Cerebellar nuclear complex (tissue), 1 donor: ENCODE data around the gene MTOR.
"Not testable (repeated sequence)": the region's sequence is repeated elsewhere in the genome, so short reads cannot be mapped to it uniquely, and the experiment has no call there.

Source experiments
- DNase-seq, 2 experiments: peaks; one replicate each; lab custom pipeline; 2025; lab: John Stamatoyannopoulos, UW

The MTOR gene

GRCh38 chr1:11107599-11107998 lies 154.8 kb downstream of the MTOR start:
- no peak for DNase-seq

- DNase-seq, result no peak
Observed at GRCh38 chr1:11105586-11105985, 156.8 kb downstream of the MTOR start.

- no peak for DNase-seq
Observed at GRCh38 chr1:11101347-11101746, 161.0 kb downstream of the MTOR start.

- DNase-seq, result not testable (repeated sequence)
Observed at GRCh38 chr1:11100806-11101205, 161.5 kb downstream of the MTOR start.

- DNase-seq, result no peak
Observed at GRCh38 chr1:11100149-11100493, 162.2 kb downstream of the MTOR start.

GRCh38 chr1:11099310-11100148 lies 162.8 kb downstream of the MTOR start, which contains the start of gene EXOSC10:
Gene EXOSC10, minus strand, starts transcription at chr1:11099869. Its CDS starts 38 bp downstream, at chr1:11099831.
- DNase-seq, result peak; percentile 44 to 68

GRCh38 chr1:11098931-11099309 lies 163.4 kb downstream of the MTOR start:
- no peak for DNase-seq

- not testable (repeated sequence) for DNase-seq
Observed at GRCh38 chr1:11083784-11084183, 178.6 kb downstream of the MTOR start.

- DNase-seq, result no peak
Observed at GRCh38 chr1:11080931-11081330, 181.4 kb downstream of the MTOR start.

GRCh38 chr1:11078631-11079030 lies 183.7 kb downstream of the MTOR start:
- DNase-seq, result no peak

GRCh38 chr1:11073398-11073797 lies 189.0 kb downstream of the MTOR start:
- not testable (repeated sequence) for DNase-seq

GRCh38 chr1:11072216-11072917 lies 190.0 kb downstream of the MTOR start:
- DNase-seq, result no peak

GRCh38 chr1:11071463-11072215 lies 190.7 kb downstream of the MTOR start:
- no peak for DNase-seq

- DNase-seq, result no peak
Observed at GRCh38 chr1:11070876-11071275, 191.5 kb downstream of the MTOR start.

GRCh38 chr1:11068600-11069473 lies 193.5 kb downstream of the MTOR start:
- DNase-seq, result no peak

GRCh38 chr1:11067716-11068599 lies 194.4 kb downstream of the MTOR start:
- no peak for DNase-seq

- no peak for DNase-seq
Observed at GRCh38 chr1:11065796-11066195, 196.6 kb downstream of the MTOR start.

GRCh38 chr1:11064942-11065341 lies 197.4 kb downstream of the MTOR start:
- no peak for DNase-seq

GRCh38 chr1:11063937-11064537 lies 198.3 kb downstream of the MTOR start:
- not testable (repeated sequence) for DNase-seq

- no peak for DNase-seq
Observed at GRCh38 chr1:11062965-11063401, 199.4 kb downstream of the MTOR start.
